Measurements from ENCODE around the gene IDH2.

DNA sequence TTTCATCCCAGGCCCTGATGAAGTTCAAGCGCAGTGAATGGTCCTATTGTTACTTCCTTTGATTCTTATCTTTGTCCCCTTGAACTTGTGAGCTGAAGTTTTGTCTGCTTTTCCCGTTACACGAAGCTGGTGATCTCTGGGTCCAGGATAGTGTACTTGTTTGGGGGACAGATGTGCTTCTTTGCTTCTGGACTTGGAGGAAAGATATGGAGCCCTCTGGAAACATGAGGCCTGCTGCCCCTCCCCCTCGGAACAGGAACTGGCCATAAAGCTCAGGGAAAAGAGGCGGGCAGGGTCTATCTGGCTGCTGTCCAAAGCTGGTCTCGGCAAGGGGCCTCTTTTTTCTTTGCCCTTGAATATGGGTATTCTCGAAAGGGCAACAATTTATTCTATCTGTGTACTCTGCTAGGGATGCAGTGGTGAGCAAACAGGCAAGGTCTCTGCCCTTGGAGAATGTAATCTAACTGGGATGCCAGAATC, 47.6 kb downstream of the IDH2 start:
- TF ChIP-seq POLR2AphosphoS5 (IDR thresholded peaks at IDR 0.05) (no peak), POLR2A (IDR thresholded peaks at IDR 0.05) (no peak), EP300 (IDR thresholded peaks at IDR 0.05) (no peak)
- TF ChIP-seq, protein P1, sequence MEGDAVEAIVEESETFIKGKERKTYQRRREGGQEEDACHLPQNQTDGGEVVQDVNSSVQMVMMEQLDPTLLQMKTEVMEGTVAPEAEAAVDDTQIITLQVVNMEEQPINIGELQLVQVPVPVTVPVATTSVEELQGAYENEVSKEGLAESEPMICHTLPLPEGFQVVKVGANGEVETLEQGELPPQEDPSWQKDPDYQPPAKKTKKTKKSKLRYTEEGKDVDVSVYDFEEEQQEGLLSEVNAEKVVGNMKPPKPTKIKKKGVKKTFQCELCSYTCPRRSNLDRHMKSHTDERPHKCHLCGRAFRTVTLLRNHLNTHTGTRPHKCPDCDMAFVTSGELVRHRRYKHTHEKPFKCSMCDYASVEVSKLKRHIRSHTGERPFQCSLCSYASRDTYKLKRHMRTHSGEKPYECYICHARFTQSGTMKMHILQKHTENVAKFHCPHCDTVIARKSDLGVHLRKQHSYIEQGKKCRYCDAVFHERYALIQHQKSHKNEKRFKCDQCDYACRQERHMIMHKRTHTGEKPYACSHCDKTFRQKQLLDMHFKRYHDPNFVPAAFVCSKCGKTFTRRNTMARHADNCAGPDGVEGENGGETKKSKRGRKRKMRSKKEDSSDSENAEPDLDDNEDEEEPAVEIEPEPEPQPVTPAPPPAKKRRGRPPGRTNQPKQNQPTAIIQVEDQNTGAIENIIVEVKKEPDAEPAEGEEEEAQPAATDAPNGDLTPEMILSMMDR (IDR thresholded peaks at IDR 0.05), result no peak
